ENCODE measurements around the gene BORCS5.

DNA sequence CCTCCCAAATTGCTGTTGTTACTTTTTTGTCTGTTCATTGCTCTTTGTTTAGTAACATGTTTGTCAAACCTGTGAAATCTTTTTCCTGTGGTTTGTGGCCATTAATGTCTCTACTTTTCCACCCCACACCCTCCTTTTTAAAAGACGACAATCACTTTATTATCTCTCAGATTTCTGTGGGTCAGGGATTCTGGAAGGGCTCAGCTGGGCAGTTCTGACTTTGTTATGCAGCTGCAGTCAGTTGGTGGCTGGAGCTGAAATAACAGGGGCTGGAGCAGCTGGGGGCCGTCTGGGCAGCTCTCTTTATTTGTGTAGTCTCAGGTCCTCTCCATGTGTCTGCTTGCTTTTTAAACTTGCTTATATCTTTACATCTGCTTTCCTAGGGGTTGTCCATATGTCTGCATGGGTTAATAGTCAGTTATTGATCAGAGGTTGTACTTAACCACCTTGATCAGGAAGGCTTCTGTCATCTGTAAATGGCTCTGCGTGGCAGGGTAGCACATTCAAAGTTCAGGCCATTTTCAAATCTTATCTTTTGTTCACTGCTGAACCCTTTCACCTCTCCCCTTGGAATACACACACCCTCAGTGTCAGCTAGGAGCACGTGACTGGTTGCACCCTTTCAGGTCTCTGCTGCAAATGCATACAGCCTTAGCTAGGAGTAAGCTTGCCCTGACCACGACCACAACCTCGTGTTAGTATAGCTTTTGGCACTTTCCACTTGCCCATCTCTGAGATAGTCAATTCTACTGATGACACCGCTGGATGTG, 27.9 kb downstream of the BORCS5 start:
- TF ChIP-seq, protein P1, sequence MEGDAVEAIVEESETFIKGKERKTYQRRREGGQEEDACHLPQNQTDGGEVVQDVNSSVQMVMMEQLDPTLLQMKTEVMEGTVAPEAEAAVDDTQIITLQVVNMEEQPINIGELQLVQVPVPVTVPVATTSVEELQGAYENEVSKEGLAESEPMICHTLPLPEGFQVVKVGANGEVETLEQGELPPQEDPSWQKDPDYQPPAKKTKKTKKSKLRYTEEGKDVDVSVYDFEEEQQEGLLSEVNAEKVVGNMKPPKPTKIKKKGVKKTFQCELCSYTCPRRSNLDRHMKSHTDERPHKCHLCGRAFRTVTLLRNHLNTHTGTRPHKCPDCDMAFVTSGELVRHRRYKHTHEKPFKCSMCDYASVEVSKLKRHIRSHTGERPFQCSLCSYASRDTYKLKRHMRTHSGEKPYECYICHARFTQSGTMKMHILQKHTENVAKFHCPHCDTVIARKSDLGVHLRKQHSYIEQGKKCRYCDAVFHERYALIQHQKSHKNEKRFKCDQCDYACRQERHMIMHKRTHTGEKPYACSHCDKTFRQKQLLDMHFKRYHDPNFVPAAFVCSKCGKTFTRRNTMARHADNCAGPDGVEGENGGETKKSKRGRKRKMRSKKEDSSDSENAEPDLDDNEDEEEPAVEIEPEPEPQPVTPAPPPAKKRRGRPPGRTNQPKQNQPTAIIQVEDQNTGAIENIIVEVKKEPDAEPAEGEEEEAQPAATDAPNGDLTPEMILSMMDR (IDR thresholded peaks at IDR 0.05; ENCODE audit: low read length), result no peak
- TF ChIP-seq EZH2phosphoT487 (IDR thresholded peaks at IDR 0.05; ENCODE audit: low read length) (no peak), EZH2 (optimal IDR thresholded peaks at IDR 0.05; ENCODE audit: low read depth, low read length) (no peak)
